ENCODE measurements around the gene YOD1.
"Not testable (repeated sequence)": the region's sequence is repeated elsewhere in the genome, so short reads cannot be mapped to it uniquely, and the experiment has no call there.

YOD1 gene

DNA sequence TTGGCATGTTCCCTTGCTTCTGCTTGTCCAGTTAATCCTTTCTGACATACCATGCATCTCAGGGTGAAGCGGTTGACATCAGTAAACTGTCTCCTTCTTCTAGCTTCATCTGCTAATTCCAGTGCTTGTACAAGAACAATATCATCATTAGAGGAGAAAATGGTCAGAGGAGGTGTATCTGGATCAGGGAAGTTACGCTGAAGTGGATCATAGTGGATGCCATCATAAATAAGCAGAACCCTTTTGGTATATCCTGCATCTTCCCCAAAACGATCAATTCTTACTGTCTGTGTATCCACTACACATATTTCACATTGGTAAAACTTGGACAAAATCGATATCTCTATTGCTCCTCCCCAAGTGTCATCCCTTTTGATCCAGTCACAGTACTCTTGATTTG, 2.0 kb downstream of the YOD1 start:
- DNase-seq (ENCODE audit: low read depth): no peak

DNA sequence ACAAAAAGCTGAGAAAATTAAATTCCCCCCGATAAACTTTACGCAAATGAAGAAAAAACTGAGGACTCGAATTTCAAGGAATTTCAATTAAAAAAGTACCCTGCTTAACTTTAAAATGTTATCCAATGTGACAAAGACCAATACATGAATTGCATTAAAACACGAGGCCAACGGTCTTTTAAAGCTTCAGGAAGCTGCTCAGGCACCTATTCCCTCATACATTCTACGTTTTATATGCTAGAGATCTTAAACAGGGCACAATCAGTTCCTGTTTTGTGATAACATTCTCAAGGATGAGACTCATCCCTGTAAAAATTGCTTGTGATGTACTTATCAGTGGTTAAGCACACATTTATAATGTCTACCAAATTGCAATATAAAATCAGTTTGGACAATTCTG, 3.0 kb downstream of the YOD1 start:
- DNase-seq (ENCODE audit: low read depth): no peak

DNA sequence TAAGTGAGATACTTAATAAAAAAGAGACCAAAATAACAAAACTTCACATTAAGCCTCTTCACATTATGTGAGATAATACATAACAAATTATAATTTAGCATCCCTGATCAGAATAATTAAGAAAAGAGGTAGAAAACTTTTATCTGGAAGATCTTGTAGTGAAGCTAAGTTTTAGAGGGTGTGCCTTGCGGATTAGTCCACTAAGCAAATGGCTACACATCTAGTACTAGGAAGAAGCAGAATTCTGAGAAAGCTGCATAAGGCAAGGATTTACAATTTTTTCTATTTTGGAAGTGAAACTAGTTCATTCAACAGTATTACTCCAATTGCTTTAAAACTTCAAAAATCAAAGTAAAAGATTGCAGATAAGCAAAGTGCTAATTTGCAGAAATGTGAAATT, 3.5 kb downstream of the YOD1 start:
- DNase-seq (ENCODE audit: low read depth): no peak

DNA sequence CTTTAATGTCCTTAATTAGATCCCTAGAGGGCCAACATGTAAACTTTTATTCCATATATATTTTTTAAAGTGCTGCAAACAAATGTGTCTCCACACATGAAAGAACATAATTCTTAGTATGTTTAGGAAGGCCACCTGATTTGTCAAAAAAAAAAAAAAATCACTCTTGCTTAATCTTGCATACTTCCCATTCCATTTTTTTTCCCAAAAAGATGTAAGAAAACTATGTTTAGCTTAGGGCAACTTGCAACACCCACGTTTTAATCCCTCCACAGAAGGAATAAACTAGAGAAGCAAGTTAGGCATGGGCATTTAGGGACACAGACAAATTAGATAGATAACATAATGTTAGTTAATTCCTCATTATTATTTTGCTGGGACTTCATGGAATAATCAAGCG, 5.6 kb downstream of the YOD1 start:
- DNase-seq (ENCODE audit: low read depth): no peak

DNA sequence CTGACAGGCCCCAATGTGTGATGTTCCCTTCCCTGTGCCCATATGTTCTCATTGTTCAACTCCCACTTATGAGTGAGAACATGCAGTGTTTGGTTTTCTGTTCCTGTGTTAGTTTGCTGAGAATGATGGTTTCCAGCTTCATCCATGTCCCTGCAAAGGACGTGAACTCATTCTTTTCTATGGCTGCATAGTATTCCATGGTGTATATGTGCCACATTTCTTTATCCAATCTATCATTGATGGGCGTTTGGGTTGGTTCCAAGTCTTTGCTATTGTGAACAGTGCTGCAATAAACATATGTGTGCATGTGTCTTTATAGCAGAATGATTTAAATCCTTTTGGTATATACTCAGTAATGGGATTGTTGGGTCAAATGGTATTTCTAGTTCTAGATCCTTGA, 9.6 kb downstream of the YOD1 start:
- DNase-seq (ENCODE audit: low read depth): not testable (repeated sequence)

DNA sequence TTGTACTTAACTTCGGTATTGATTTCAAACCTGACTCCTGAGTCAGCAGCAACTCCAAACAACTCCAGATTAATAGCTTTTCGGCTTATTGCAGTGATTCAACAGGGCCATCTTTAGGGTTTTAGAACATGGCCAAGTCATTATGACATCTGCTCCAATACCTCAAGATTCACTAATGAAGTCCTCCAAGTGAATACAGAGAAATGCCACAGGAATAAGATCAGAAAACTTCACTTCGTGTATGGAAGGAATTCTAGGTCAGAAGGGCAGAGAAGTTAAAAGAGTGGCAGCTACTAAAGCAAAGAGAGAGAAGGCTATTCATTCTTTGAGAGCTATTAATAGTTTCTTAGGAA, 10.9 kb downstream of the YOD1 start:
- no peak for DNase-seq (ENCODE audit: low read depth)

DNA sequence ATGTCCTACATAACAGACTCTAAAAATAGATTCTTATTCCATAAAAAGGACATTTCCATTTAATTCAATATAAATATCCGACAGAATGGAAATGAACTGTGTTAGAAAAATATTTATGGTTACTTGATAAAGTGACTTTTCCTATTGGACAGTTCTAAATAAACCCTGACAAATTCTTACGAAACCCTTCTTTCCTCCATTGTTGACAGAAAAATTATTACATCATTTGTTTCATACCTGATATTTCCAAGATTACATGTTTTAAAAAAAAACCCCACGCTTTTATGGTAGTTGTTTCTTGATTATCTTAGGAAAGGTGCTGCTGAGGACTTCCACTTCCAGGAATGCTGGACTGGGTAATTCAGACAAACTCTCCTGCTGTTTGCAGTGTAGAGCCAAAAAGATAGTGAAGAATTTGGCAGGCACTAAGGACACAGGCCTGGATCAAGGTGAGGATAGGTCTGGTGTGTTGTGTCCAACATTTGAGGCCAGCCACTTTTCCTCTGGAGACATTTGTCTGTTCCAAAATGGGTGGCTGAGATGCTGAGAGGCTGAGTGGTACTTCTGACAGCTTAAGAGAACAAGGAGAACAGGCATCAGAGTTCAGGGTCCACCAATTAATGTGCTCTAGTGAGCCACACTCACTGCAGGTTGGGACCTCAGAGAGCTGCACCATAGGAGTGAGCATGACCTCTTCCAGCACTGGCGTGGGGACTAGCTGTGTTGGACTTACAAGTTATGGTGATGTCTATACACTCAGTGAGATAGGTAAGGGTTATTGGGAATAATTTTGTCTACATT, 11.4 kb downstream of the YOD1 start:
- no peak for DNase-seq (ENCODE audit: low read depth)

DNA sequence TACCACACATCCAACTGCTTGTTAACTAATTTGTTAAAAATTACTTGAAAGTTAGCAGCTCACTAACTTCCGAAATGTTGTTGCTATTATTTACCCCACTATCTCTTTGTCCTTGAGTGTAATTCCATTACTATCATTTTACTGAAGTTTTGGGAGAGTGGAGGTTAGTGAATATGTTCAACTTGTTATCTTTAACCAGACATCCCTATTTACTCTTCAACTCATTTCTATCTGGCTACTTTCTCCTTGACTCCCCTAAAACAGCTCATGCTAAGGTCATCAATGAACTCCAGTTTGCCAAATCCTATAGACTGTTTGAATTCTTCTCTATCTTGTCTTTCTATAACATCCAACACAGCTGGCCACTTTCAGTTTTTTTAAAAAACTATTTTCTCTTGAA, 14.1 kb downstream of the YOD1 start:
- DNase-seq (ENCODE audit: low read depth): no peak

DNA sequence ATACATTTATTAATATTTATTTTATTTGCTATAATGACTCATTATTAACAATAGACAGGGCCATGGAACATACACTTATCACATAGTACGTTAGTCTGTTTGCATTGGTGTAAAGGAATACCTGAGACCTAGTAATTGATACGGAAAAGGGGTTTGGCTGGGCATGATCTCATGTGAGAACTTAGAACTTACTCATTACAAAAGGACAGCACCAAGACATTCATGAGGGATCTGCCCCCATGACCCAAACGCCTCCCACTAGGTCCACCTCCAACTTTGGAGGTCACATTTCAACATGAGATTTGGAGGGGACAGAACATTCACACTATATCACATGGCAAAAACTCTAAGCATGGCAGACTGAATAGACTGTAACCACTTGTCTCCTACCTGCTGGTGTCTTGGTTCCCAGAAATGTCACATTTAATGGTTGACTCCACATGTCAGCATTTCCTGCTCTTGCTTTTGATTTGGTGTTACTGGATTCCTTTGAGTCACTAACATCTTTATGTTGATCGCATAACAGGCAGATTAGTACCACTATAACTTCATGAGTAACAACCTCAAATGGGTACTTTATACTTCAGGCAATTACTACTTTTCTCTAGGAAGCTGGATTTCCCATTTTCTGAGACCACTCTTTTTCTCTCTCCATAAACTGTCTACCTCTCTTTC, 15.0 kb downstream of the YOD1 start:
- no peak for DNase-seq (ENCODE audit: low read depth)

DNA sequence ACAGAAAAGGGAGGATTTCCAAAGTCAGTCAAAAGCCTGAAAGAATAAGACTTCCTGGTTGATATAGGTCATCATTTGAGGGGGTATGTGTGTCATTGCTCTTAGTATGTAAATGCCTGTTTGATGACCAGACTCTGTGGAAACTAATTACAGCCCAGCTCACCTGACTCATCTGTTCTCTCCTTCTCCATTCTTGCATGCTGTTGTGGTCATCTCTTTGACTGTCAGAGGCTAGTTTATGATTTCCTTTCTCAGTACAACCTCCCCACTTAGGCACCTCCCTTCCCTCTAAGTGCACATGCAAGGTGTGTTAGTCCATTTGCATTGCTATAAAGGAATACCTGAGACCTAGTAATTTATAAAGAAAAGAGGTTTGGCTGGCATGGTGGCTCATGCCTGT, 16.0 kb downstream of the YOD1 start:
- DNase-seq (ENCODE audit: low read depth): no peak

DNA sequence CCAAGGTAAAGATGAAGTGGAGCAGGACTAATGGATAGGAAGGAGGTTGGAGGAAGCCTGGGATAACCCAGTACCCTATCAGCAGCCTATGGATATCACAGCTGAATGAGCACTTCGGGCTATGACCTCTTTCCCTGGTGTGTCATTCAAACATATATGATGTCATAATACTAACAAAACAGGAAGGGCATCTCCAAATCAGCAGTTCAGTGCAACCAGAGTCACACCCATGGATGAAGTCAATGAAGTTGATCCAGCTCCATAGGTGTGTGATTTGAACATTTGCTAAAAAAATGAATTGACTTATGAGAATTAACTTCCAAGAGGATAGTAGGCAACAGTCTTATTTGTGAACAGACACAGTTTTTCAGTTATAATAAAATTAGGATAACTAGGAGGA, 16.8 kb downstream of the YOD1 start:
- DNase-seq (ENCODE audit: low read depth): no peak

DNA sequence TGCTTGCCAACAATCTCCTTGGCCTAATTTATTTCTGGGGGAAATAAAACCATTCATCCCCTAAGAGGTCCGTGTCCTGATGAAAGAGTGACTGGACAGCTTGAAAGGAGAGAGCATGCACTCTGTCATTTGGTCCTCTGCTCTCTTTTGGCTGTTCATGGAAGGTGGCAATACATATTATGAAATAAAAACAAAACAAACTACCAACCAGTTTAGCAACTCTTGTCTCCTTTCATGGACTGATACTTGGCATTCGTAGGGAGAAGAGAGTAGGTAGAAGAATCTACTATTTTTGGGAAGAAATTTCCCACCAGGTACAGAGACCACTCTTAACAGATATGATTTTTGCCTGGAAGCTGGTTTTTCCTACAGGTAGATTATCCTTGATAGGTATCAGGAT, 17.7 kb downstream of the YOD1 start:
- no peak for DNase-seq (ENCODE audit: low read depth)

DNA sequence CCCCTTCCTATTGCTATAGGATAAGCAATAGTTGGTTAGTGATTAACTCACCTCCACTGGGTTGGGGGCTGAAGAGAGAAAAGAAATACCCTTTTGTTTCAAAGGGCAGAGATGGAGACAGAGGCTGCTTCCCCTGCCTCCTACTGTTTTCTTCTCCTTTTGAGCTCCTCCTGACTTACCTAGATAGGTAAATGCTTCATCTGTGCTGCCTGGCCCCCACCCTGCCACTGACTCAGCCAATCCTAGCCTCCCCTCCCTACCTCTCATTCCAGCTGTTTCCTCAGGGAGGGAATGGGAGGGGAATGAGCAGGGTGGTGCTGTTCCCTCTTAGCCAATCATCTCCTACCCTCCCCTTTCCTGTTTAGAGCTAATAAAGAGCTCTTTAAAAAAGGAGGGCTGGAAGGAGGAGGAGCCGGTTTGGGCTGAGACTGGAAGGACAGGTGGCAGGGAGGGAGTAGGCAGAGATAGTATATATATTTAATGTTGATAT, 18.4 kb downstream of the YOD1 start, which contains the start of gene C1orf116:
TSS of gene C1orf116 (minus strand) at position 229 of the 490 bp plus-strand sequence. CDS start 5,158 bp downstream, outside the sequence.
- no peak for DNase-seq (ENCODE audit: low read depth)

DNA sequence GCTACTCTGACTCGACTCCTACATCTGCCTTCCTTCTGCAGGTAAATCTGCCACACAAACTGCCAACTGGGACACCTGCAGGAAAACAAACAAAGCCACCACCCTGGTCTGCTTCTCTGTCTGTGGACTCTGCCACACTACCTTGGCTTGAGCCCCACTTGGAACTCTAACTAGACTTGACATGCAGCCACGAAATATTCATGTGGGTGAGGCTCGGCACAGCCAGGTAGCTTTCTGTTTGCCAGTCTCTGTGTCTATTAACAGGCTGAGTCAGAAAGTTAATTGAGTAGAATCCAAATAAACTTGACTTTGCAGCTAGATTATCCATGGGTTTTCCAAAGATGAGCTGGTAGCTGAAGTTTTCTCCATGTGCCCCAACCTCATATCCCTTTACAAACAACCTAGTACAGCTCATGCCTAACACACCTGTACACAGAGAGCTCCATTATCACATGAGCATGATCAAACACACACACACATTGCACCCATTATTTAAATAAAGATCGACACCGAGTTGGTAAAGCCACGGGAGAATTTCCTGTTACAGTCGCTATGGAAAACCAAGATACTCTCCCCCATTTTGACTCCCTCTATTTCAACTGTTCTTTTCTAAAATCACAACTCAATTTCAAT, 19.3 kb downstream of the YOD1 start:
- DNase-seq (ENCODE audit: low read depth): no peak

DNA sequence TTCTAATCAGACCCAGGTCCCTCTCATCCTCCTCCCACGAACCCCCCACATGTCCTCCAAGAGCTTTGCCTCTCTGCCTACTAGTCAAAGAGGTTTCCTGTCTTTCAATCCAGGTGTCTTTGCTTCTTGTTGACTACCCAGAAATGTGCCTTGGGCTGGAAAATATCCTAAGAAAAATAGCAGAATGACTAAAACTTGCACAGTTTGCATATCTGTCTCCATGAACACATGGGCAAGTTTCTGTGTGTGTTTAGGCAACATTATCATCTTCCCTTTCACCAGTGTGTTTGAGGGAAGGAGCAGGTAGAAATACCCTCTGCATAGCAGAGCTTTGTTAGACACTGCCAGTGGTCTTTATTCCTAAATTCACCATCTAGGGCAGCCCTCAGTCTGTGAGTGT, 20.0 kb downstream of the YOD1 start:
- DNase-seq (ENCODE audit: low read depth): no peak

DNA sequence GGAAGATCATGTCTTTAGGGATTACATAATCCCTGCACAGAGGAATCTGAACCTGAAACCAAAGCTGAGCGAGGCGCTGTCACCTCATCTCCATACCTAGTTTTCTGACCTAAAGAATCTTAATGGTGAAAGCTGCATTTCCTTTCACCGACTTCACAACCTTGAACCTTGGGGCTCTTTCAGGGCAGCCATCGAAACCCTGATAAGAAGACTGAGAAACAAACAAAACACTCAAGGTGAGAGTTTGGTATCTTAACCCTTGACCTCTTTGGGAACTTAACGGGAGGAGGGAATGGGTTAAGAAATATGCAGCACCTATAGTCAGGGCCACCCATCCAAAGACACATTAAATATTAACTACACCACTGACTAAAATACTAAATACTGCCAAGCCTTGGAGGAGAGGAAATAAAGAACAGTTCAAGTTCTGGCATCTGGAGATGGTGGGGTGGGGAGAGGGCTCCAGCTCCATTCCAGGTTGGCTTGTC, 20.4 kb downstream of the YOD1 start:
- DNase-seq (ENCODE audit: low read depth): no peak

DNA sequence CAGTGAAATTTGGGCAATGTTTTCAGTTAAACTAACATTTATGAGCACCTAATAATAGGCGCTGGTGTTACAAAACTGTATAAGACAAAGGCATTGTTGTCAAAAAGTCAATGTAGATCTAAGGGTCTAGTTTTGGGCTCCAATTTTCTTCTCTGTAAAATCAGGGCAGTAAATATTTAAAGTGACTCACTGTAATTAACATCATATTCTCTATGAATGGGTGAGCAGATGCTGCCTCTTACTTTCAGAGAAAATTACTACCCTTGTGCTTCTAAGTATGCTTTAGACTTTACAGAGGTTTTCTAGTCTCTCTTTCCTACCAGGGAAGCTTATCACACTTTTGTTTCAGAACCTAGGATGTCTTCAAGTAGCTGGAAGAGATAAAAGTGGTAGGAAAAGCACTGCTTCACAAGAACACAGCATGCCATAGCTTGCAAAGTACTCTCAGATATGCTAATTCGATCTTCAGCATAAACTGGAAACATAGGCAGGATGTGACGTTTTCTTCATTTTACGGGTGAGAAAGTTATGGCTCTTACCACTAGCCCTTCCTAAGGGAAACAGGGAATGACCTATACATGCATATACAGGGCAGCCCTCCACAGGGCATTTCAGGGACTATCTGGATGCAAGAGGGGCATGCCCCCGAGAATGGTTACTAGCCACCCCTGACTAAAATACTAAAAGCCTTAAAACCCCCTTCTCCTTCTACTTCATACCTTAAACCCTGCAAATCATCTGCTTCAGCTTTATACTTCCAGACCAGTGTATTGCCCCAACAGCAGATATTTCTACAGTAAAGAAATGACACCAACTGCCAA, 21.1 kb downstream of the YOD1 start:
- no peak for DNase-seq (ENCODE audit: low read depth)

DNA sequence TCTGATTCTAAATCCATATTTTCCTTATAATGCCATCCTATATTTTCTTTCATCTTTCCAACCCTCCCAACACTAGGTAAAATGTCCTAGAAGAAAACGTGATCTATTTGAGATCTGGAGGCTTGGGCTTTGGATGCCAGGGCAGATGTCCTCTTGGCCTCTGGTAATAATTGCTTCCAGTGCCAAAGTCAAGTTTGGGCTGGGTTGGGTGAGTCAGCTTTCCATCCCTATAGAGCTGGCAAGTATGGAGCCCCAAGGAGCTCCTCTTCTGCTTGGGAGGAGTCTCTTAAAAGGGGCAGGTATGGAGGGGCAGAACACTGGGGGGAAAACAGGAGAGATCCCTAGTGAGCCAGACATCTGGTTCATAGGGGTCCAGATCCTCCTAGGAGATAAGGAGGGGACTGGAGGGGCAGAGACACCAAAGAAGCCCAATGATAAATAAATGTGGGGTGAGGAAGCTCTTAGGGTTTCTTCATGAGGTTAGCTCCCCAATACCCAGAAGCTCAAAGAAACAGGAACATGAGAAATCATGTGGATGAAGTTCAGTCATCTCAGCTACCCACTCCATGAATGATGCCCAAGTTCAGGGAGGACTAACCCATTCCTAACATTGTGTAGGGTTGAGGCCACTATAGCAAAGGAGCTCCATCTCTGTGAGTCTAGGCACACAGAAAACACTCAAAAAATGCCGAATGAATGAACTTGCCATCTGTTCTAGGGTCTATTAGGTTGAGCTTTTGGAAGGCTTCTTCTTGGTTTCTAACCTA, 21.9 kb downstream of the YOD1 start:
- DNase-seq (ENCODE audit: low read depth): no peak

DNA sequence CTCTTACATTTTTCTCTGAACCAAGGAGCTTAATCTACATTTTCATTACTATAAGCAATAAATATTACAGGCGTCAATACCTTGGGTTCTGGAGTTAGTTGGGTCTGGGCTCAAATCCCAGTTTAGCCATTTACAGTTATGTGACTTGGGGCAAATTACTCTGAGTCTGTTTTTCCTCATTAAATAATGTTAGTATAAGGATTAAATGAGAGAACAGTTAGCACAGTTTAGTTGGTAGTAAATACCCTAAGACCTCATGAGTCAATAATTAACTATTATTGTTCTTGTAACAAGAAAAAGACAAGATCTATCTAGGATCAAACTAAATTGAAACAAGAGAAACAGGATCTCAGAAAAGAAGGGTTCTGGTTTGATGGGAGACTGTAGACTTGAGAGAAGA, 23.1 kb downstream of the YOD1 start:
- no peak for DNase-seq (ENCODE audit: low read depth)

DNA sequence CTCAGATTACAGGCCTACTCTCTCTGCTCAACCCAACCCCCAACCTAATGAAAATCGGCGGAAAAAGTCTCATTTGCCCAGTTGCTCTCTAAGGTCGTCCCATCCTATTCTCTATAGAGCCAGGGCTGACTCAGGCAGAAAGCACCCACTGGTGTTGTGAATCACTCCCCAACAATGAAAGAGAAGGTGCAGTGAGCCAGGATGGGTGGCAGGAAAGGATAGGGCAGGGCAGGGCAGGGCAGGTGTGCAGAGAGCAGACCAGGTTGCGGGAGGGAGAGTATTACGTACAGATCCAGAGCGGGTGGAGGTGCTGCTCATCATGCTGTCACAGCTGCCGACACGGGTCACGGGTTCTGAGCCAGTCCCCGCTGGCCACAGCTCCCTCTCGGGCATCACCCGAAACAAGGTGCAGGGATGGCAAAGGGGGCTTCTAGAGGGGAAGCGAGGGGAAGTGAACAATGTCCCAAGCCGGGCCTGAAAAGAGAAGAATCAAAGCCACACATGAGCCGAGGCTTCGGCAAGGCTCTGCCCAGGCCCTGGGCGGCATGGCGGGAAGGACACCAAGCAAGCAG, 23.7 kb downstream of the YOD1 start:
- DNase-seq (ENCODE audit: low read depth): no peak

DNA sequence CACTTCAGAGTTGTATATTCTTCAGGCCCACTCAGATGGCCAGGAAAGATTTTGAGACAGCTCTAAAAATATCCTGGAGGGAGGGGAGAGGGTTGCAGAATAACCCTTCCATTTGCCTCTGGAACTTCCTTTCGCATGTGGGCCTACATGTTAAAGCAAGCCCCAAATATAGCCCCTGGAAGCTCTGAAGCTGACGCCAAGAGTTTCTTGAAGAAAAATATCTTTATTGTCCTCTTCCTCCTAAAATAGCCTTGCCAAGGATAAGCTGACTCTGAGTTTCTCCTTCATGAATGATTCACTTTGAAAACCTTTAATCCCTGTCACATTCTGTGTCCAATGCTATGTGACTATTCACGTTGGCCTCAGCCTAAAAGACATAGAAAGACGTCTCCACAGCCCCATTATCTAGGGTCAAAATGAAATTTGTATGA, 24.9 kb downstream of the YOD1 start:
- no peak for DNase-seq (ENCODE audit: low read depth)
